A673 (cell line): ENCODE data around the gene KRT82.

Experiments used
- CTCF ChIP-seq: fragments of 300-800, 200-600 bp; sonication (generic); conservative IDR thresholded peaks from 2 replicates; pipeline ENCODE4 v1.5.1; 2017; ENCODE audit warnings: low read depth, mild to moderate bottlenecking, antibody characterized with exemption, low read length, moderate library complexity, mixed read lengths
- EZH2 ChIP-seq: fragments of 200-600 bp; sonication (generic); IDR thresholded peaks from 2 replicates; pipeline ENCODE4 v1.6.1; 2017; ENCODE audit warnings: borderline replicate concordance, low read depth, mild to moderate bottlenecking, mixed read lengths, antibody characterized with exemption, low read length; ENCODE audit not compliant: poor library complexity, severe bottlenecking

- TF ChIP-seq CTCF (no peak), EZH2 (no peak)
Measured at GRCh38 chr12:52436828-52437474, 30.8 kb upstream of the KRT82 start.
